ENCODE measurements around the gene LENG1. TPM values are rescaled to one million over a fixed set of nuclear protein-coding genes. Genes with fewer than 3 reads are reported as not detected.

The LENG1 gene
- polyA plus RNA-seq, 1 donor from 2014 or later = 17.0 TPM

DNA sequence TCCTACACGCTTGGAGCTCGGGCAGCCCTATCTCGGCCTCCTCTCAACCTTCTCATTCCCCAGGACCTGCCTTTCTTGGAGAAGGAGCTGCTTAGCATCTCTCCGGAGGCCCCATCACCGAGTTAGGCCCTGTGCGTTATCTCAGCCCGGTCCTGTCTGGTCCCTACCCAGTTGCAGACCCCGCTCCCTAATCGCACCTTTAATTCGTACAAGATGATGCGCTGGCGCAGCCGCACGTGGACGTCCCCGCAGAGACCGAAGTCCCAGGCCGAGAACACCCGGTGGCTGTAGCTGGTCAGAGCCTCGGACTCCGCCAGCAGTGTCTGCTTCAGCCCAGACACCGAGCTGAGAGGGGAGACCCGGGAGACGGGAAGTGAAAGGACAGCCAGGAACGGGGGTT is 5.7 kb upstream of the LENG1 start:
- Histone ChIP-seq H3K9me2 (ENCODE audit: insufficient read depth, low read length) (no peaks in the 10 kb centered on the region), H3F3A (ENCODE audit: insufficient read depth, low read length, poor library complexity, severe bottlenecking) (no peaks in the 10 kb centered on the region), H3K79me2 (replicated peaks; ENCODE audit: insufficient read depth, low read length) (no peaks in the 10 kb centered on the region), H3K27me3 (ENCODE audit: insufficient read depth, low read depth, low read length) (no peaks in the 10 kb centered on the region), H3K4me2 (ENCODE audit: low read length) (no peak overlapping the region), H3K4me3 (ENCODE audit: low read length) (no peak overlapping the region), H3K9me3 (ENCODE audit: low read length) (no peaks in the 10 kb centered on the region), H3K36me3 (ENCODE audit: insufficient read depth, low read length) (no peaks in the 10 kb centered on the region), H2AFZ (ENCODE audit: low read depth, low read length) (no peak overlapping the region), H3K27ac (ENCODE audit: low read length) (no peak overlapping the region), H4K20me1 (ENCODE audit: insufficient read depth) (no peaks in the 10 kb centered on the region), H3K9ac (ENCODE audit: low read length) (no peak overlapping the region)
- TF ChIP-seq REST (IDR thresholded peaks at IDR 0.05; ENCODE audit: borderline replicate concordance) (no peak), POLR2AphosphoS5 (IDR thresholded peaks at IDR 0.05) (no peak), MXI1 (conservative IDR thresholded peaks at IDR 0.05; ENCODE audit: poor library complexity, severe bottlenecking) (no peak), TAF1 (IDR thresholded peaks at IDR 0.05; ENCODE audit: low read depth) (no peak), EP300 (conservative IDR thresholded peaks at IDR 0.05; ENCODE audit: poor library complexity, severe bottlenecking) (no peak), EZH2 (IDR thresholded peaks at IDR 0.05; ENCODE audit: borderline replicate concordance, insufficient read depth, low read length, poor library complexity, severe bottlenecking) (no peak)
- TF ChIP-seq, protein P1, sequence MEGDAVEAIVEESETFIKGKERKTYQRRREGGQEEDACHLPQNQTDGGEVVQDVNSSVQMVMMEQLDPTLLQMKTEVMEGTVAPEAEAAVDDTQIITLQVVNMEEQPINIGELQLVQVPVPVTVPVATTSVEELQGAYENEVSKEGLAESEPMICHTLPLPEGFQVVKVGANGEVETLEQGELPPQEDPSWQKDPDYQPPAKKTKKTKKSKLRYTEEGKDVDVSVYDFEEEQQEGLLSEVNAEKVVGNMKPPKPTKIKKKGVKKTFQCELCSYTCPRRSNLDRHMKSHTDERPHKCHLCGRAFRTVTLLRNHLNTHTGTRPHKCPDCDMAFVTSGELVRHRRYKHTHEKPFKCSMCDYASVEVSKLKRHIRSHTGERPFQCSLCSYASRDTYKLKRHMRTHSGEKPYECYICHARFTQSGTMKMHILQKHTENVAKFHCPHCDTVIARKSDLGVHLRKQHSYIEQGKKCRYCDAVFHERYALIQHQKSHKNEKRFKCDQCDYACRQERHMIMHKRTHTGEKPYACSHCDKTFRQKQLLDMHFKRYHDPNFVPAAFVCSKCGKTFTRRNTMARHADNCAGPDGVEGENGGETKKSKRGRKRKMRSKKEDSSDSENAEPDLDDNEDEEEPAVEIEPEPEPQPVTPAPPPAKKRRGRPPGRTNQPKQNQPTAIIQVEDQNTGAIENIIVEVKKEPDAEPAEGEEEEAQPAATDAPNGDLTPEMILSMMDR (IDR thresholded peaks at IDR 0.05; ENCODE audit: poor library complexity, severe bottlenecking) = no peak

GRCh38 chr19:54164369-54165068 is 5.0 kb upstream of the LENG1 start:
- H3K9me2 ChIP-seq (ENCODE audit: insufficient read depth, low read length) = no peaks in the 10 kb centered on the region
- no peak overlapping the region for H3K9ac ChIP-seq (ENCODE audit: low read length)
- H3K36me3 ChIP-seq (ENCODE audit: insufficient read depth, low read length) = no peaks in the 10 kb centered on the region
- no peaks in the 10 kb centered on the region for H3K9me3 ChIP-seq (ENCODE audit: low read length)
- H2AFZ ChIP-seq (ENCODE audit: low read depth, low read length) = no peak overlapping the region
- H4K20me1 ChIP-seq (ENCODE audit: insufficient read depth) = no peaks in the 10 kb centered on the region
- TF ChIP-seq TAF1 (IDR thresholded peaks at IDR 0.05; ENCODE audit: low read depth) (no peak), MXI1 (conservative IDR thresholded peaks at IDR 0.05; ENCODE audit: poor library complexity, severe bottlenecking) (no peak)
- H3K4me2 ChIP-seq (ENCODE audit: low read length) = no peak overlapping the region
- H3F3A ChIP-seq (ENCODE audit: insufficient read depth, low read length, poor library complexity, severe bottlenecking) = no peaks in the 10 kb centered on the region
- H3K27ac ChIP-seq (ENCODE audit: low read length) = no peak overlapping the region
- no peak overlapping the region for H3K4me3 ChIP-seq (ENCODE audit: low read length)
- no peaks in the 10 kb centered on the region for H3K27me3 ChIP-seq (ENCODE audit: insufficient read depth, low read depth, low read length)
- no peaks in the 10 kb centered on the region for H3K79me2 ChIP-seq (replicated peaks; ENCODE audit: insufficient read depth, low read length)

GRCh38 chr19:54162884-54163283 is 3.4 kb upstream of the LENG1 start:
- no peaks in the 10 kb centered on the region for H3F3A ChIP-seq (ENCODE audit: insufficient read depth, low read length, poor library complexity, severe bottlenecking)
- no peaks in the 10 kb centered on the region for H3K9me3 ChIP-seq (ENCODE audit: low read length)
- no peak for TF ChIP-seq EP300 (conservative IDR thresholded peaks at IDR 0.05; ENCODE audit: poor library complexity, severe bottlenecking)
- TF ChIP-seq EZH2 (IDR thresholded peaks at IDR 0.05; ENCODE audit: borderline replicate concordance, insufficient read depth, low read length, poor library complexity, severe bottlenecking) = no peak
- no peak for TF ChIP-seq TAF1 (IDR thresholded peaks at IDR 0.05; ENCODE audit: low read depth)
- no peak for TF ChIP-seq RAD21 (conservative IDR thresholded peaks at IDR 0.05)
- TF ChIP-seq, protein P1 (IDR thresholded peaks at IDR 0.05; ENCODE audit: poor library complexity, severe bottlenecking) = no peak
- no peak for TF ChIP-seq SMC3 (conservative IDR thresholded peaks at IDR 0.05; ENCODE audit: poor library complexity)
- no peak for TF ChIP-seq POLR2AphosphoS5 (IDR thresholded peaks at IDR 0.05)
- TF ChIP-seq REST (IDR thresholded peaks at IDR 0.05; ENCODE audit: borderline replicate concordance) = no peak
- no peak for TF ChIP-seq MXI1 (conservative IDR thresholded peaks at IDR 0.05; ENCODE audit: poor library complexity, severe bottlenecking)
- H3K36me3 ChIP-seq (ENCODE audit: insufficient read depth, low read length) = no peaks in the 10 kb centered on the region
- no peaks in the 10 kb centered on the region for H4K20me1 ChIP-seq (ENCODE audit: insufficient read depth)
- H3K79me2 ChIP-seq (replicated peaks; ENCODE audit: insufficient read depth, low read length) = peaks cover 9% of the 10 kb centered on the region
- no peak overlapping the region for H3K27ac ChIP-seq (ENCODE audit: low read length)
- no peak overlapping the region for H2AFZ ChIP-seq (ENCODE audit: low read depth, low read length)
- no peak overlapping the region for H3K4me3 ChIP-seq (ENCODE audit: low read length)
- H3K4me2 ChIP-seq (ENCODE audit: low read length) = no peak overlapping the region
- no peaks in the 10 kb centered on the region for H3K9me2 ChIP-seq (ENCODE audit: insufficient read depth, low read length)
- H3K27me3 ChIP-seq (ENCODE audit: insufficient read depth, low read depth, low read length) = no peaks in the 10 kb centered on the region
- H3K9ac ChIP-seq (ENCODE audit: low read length) = no peak overlapping the region

All from neural cell (in vitro differentiated cells).